HepG2 (cell line): ENCODE data around the gene ADARB1.

ENCODE experiments used
- PREB ChIP-seq: sonication (generic); formaldehyde crosslinking; IDR thresholded peaks from 2 replicates; pipeline ENCODE4 v1.4.0; 2020; ENCODE audit warnings: missing genetic modification reagents
- TCF7L2 ChIP-seq: IDR thresholded peaks from 2 replicates; pipeline ENCODE4 v1.6.1; 2011; ENCODE audit warnings: mild to moderate bottlenecking, low read depth, low read length, moderate library complexity
- ZNF512B ChIP-seq: sonication (generic); formaldehyde crosslinking; IDR thresholded peaks from 2 replicates; pipeline ENCODE4 v1.5.1; 2020; ENCODE audit warnings: missing genetic modification reagents, mild to moderate bottlenecking, borderline replicate concordance
- ZNF781 ChIP-seq: sonication (generic); formaldehyde crosslinking; IDR thresholded peaks from 2 replicates; pipeline ENCODE4 v1.5.1; 2020; ENCODE audit warnings: borderline replicate concordance, mild to moderate bottlenecking, missing genetic modification reagents; ENCODE audit errors: not compliant biosample characterization
- ZSCAN30 ChIP-seq: sonication (generic); formaldehyde crosslinking; IDR thresholded peaks from 2 replicates; pipeline ENCODE4 v1.5.0; 2020; ENCODE audit warnings: mild to moderate bottlenecking, missing genetic modification reagents

- no peak for TF ChIP-seq TCF7L2
- TF ChIP-seq ZNF512B (CRISPR knock-in tag) = no peak
- no peak for TF ChIP-seq ZSCAN30 (CRISPR knock-in tag)
- no peak for TF ChIP-seq PREB (CRISPR knock-in tag)
- no peak for TF ChIP-seq ZNF781
Measured at GRCh38 chr21:45241357-45241756, 167.0 kb downstream of the ADARB1 start.
